Neuron (in vitro differentiated cells): ENCODE data around the gene FAF1.
"Not testable (repeated sequence)": the region's sequence is repeated elsewhere in the genome, so short reads cannot be mapped to it uniquely, and the experiment has no call there.

Source experiments
- H2AFZ ChIP-seq: one replicate; pipeline ENCODE4 v1.6.1; 2013; ENCODE audit warnings: low read depth, mild to moderate bottlenecking, inconsistent platforms, low read length, moderate library complexity
- H3K27me3 ChIP-seq: one replicate; pipeline ENCODE4 v1.6.1; 2013; ENCODE audit warnings: low read length; ENCODE audit not compliant: insufficient read depth
- H3K36me3 ChIP-seq: one replicate; pipeline ENCODE4 v1.6.1; 2013; ENCODE audit warnings: low read length; ENCODE audit not compliant: insufficient read depth
- H3K4me1 ChIP-seq: one replicate; pipeline ENCODE4 v1.6.1; 2013; ENCODE audit warnings: low read length; ENCODE audit not compliant: insufficient read depth
- H3K4me3 ChIP-seq: 2 replicates; pipeline ENCODE4 v1.5.1; 2013; ENCODE audit warnings: mild to moderate bottlenecking, low read length, moderate library complexity
- H3K9me3 ChIP-seq: one replicate; pipeline ENCODE4 v1.6.1; 2013; ENCODE audit warnings: low read length

Gene FAF1

GRCh38 chr1:50967416-50968157 lies 7.5 kb upstream of the FAF1 start:
- H2AFZ ChIP-seq = peak overlapping the region; percentile 82
- H3K4me1 ChIP-seq = peaks cover 20% of the 10 kb centered on the region
- peaks cover 2% of the 10 kb centered on the region for H3K27me3 ChIP-seq
- no peaks in the 10 kb centered on the region for H3K9me3 ChIP-seq
- H3K4me3 ChIP-seq = peak overlapping the region; percentile 63
- H3K36me3 ChIP-seq = no peaks in the 10 kb centered on the region

GRCh38 chr1:50966991-50967390 lies 6.9 kb upstream of the FAF1 start:
- Histone ChIP-seq H3K9me3 (no peaks in the 10 kb centered on the region), H3K4me3 (no peak overlapping the region), H3K36me3 (no peaks in the 10 kb centered on the region), H2AFZ (no peak overlapping the region), H3K27me3 (peaks cover 2% of the 10 kb centered on the region), H3K4me1 (peaks cover 19% of the 10 kb centered on the region)

DNA sequence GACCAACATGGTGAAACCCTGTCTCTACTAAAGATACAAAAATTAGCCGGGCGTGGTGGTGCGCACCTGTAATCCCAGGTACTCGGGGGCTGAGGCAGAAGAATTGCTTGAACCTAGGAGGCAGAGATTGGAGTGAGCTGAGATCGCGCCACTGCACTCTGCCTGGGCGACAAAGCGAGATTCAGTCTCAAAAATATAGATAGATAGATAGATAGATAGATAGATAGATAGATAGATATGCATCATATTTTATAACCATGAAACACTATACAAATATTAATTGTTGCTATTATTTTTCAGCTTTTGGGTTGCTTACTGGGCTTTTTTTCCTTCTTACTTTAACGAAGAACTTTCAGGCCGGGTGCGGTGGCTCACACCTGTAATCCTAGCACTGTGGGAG lies 4.8 kb upstream of the FAF1 start:
- H3K36me3 ChIP-seq = no peaks in the 10 kb centered on the region
- no peaks in the 10 kb centered on the region for H3K9me3 ChIP-seq
- peaks cover 2% of the 10 kb centered on the region for H3K27me3 ChIP-seq
- H3K4me1 ChIP-seq = peaks cover 5% of the 10 kb centered on the region
- no peak overlapping the region for H3K4me3 ChIP-seq
- H2AFZ ChIP-seq = no peak overlapping the region

DNA sequence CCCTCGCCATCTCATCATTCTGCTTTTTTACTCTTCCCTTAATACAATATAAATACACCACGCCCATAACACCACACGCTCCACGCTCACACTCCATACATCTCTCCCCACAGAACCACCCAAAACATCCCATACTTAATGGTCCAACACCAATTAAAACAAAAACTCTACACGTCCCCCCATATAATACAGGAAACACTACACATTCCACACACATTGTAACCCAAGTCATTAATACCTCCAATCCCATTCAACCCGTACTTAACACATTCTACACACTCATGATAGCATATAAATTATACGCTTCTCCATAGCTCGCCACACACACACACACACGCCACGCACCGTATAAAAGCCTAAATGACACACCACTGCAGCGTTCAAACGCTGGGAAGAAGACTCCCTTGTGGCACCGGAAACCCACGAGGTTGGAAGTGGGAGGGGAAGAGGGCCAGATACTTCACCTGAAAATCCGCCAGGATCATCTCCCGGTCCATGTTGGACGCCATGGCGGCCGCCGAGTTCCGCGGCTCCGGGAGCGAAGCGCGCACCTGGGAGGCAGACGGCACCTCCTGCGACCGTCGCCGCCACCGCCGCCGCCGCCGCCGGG lies 659 bp downstream of the FAF1 start:
- Histone ChIP-seq H3K9me3 (no peaks in the 10 kb centered on the region), H3K4me3 (peak overlapping the region; percentile 82), H2AFZ (peak overlapping the region; percentile 81), H3K4me1 (peaks cover 14% of the 10 kb centered on the region), H3K36me3 (no peaks in the 10 kb centered on the region), H3K27me3 (peaks cover 2% of the 10 kb centered on the region)

GRCh38 chr1:50955116-50955515 lies 5.0 kb downstream of the FAF1 start:
- H3K4me3 ChIP-seq = no peak overlapping the region
- H3K36me3 ChIP-seq = no peaks in the 10 kb centered on the region
- H3K27me3 ChIP-seq = no peaks in the 10 kb centered on the region
- H3K4me1 ChIP-seq = peaks cover 9% of the 10 kb centered on the region
- no peak overlapping the region for H2AFZ ChIP-seq
- H3K9me3 ChIP-seq = no peaks in the 10 kb centered on the region

GRCh38 chr1:50952566-50952965 lies 7.5 kb downstream of the FAF1 start:
- not testable (repeated sequence) for H3K4me1 ChIP-seq, H3K4me3 ChIP-seq, H3K36me3 ChIP-seq, H3K9me3 ChIP-seq, H2AFZ ChIP-seq, H3K27me3 ChIP-seq

DNA sequence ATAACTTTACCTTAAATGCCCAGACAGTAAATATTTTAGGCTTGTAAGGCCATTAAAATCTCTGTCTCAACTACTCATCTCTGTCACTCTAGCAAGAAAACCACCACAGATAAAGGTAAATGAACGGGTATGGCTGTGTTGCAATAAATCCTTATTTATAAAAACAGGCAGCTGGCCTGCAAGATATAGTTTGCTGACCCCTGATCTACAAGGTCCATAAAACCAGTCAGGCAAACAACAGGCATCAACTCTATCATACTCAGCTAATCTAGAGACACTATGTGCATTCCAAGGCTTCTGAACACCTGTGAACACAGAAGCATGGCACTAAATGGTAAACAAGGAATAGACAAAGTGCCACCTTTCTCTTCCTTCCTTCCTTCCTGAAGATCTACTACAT lies 9.7 kb downstream of the FAF1 start:
- Histone ChIP-seq H3K27me3 (no peaks in the 10 kb centered on the region), H3K4me3 (no peak overlapping the region), H3K36me3 (no peaks in the 10 kb centered on the region), H3K9me3 (peaks cover 3% of the 10 kb centered on the region), H2AFZ (no peak overlapping the region), H3K4me1 (no peaks in the 10 kb centered on the region)

DNA sequence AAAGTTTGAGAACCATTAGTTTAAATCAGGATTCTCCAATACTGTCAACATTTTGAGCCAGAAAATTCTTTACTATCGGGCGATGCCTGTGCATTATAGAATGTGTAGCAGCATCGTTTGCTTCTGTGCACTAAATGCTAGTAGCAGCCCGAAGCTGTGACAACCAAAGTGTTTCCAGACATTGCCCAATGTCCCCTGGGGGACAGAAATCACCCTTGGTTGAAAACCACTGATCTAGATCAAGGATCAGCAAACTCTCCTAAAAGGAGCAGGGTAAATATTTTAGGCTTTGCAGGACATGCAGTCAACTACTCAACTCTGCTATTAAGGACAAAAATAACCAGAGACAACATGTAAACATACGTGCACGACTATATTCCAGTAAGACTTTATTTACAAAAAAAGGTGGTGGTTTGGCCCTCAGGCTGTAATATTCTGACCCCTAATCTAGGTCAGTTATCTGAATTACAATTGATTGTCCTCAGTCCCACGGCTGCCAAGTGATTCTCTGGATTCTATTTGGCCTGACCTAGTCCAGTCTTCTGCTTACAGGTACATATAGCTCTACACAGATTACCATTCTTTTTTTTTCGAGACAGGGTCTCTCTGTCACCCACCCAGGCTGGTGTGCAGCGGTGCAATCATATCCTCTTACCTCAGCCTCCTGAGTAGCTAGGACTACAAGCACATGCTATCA lies 10.6 kb downstream of the FAF1 start:
- Histone ChIP-seq H2AFZ (no peak overlapping the region), H3K9me3 (peaks cover 3% of the 10 kb centered on the region), H3K4me1 (no peaks in the 10 kb centered on the region), H3K27me3 (no peaks in the 10 kb centered on the region), H3K36me3 (no peaks in the 10 kb centered on the region), H3K4me3 (no peak overlapping the region)

DNA sequence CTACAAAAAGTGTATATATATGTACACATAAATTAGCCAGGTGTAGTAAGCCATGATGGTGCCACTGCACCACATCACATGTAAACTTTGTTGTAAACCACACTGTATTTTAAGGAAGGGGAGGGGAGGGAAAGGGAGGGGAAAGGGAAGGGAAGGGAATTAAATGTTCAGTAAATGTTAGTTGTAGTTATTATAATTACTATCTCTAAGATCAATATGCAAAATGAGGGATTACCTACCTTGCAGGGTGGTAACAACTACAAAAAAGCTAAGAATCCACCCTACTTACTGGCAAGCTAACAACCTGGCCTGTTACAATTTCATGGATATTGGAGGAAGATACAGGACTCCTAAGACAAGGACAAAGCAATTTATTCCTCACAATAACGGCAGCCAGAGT lies 17.7 kb downstream of the FAF1 start:
- H3K27me3 ChIP-seq = no peaks in the 10 kb centered on the region
- no peaks in the 10 kb centered on the region for H3K9me3 ChIP-seq
- H3K36me3 ChIP-seq = no peaks in the 10 kb centered on the region
- H3K4me1 ChIP-seq = no peaks in the 10 kb centered on the region
- H2AFZ ChIP-seq = no peak overlapping the region
- no peak overlapping the region for H3K4me3 ChIP-seq

DNA sequence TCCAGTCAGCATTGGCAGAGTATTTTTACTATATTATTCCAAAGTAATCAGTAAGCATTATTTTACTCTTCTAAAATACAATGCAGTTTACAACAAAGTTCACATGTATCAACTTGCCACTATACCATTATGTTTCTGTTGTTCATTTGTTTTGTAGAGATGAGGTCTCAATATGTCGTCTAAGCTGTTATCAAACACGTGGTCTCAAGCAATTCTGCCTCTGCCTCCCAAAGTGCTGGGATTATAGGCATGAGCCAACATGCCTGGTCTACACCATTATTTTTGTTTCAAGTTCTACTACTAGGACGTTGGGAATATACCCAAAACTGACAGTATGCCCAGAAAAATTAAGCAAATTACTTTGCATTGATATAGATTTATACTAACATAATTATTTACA lies 19.8 kb downstream of the FAF1 start:
- H3K36me3 ChIP-seq = no peaks in the 10 kb centered on the region
- no peak overlapping the region for H2AFZ ChIP-seq
- no peaks in the 10 kb centered on the region for H3K4me1 ChIP-seq
- H3K9me3 ChIP-seq = no peaks in the 10 kb centered on the region
- H3K4me3 ChIP-seq = no peak overlapping the region
- H3K27me3 ChIP-seq = no peaks in the 10 kb centered on the region

DNA sequence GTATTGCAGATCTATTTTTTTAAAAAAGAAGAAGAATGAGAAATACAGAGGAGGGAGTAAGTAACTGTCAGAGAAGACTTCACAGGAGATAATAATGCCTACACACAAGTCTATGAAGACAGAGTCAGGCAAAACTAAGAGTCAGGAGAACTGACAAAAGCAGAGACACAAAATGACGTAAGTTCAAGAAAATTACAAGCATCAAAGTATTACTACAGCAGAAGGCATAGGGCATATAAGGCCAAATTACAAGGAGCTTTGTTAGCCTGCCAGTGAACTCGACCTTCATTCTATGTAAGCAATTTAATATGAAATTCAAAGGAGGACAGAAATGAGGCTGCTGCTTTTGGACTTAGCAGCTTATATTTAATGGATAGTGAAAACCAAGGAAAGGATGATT lies 23.7 kb downstream of the FAF1 start:
- no peak overlapping the region for H2AFZ ChIP-seq
- H3K27me3 ChIP-seq = no peaks in the 10 kb centered on the region
- H3K4me3 ChIP-seq = no peak overlapping the region
- no peaks in the 10 kb centered on the region for H3K36me3 ChIP-seq
- no peaks in the 10 kb centered on the region for H3K9me3 ChIP-seq
- H3K4me1 ChIP-seq = no peaks in the 10 kb centered on the region

DNA sequence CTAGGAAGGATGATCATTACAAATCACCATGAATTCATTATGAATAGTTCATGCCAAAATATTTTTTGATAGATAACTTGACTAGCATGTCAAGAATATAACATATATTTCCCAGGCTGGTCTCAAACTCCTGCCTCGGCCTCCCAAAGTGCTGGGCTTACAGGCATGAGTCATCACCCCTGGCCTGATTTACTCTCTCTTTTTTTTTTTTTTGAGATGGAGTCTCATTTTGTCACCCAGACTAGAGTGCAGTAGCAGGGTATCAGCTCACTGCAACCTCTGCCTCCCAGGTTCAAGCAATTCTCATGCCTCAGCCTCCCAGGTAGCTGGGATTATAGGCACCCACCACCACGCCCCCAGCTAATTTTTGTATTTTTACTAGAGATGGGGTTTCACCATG lies 24.8 kb downstream of the FAF1 start:
- H3K4me1 ChIP-seq, H3K9me3 ChIP-seq: not testable (repeated sequence)

GRCh38 chr1:50934838-50935237 lies 25.2 kb downstream of the FAF1 start:
- Histone ChIP-seq H3K27me3 (no peaks in the 10 kb centered on the region), H3K36me3 (no peaks in the 10 kb centered on the region), H3K4me3 (no peak overlapping the region), H2AFZ (no peak overlapping the region), H3K9me3 (no peaks in the 10 kb centered on the region), H3K4me1 (no peaks in the 10 kb centered on the region)

More for the DNA sequence above, 24.8 kb downstream of the FAF1 start:
- not testable (repeated sequence) for H3K27me3 ChIP-seq, H3K36me3 ChIP-seq, H2AFZ ChIP-seq, H3K4me3 ChIP-seq
